Measurements from ENCODE around the gene NRN1. TPM values are rescaled to one million over a fixed set of nuclear protein-coding genes. Genes with fewer than 3 reads are reported as not detected.

NRN1 gene
- total and polyA plus RNA-seq, 10 of the 15 experiments (the other 5 are each of a cell fraction or from before 2014, with no cell fraction given), result 0.13 to 22.6 (median 0.23) TPM; not detected in 1

DNA sequence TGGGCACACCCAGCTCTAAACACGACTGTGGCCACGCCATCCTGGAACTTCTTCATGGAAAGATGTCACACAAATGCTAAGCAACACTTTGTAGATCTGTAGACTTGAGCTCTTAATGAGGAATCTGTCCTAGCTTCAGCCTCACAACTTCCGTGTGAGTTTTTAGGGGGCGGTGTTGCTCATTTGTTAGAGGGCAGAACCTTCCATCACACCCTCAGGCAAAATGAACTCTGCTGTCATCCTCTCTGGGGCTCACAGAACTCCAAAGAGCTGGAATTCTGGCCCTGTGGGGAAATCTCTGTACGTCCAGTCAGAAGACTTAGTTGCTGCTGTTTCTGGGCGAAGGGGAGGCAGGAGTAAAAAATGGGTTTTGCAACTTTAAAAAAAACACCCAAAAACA, 49.8 kb downstream of the NRN1 start:
- H4K20me1 ChIP-seq (ENCODE audit: control insufficient read depth, insufficient read depth), result no peaks in the 10 kb centered on the region
- no peak overlapping the region for H3K4me3 ChIP-seq
- WGBS (ENCODE audit: insufficient coverage, insufficient replicate concordance, low lambda C conversion rate, missing lambda C conversion rate), result 37% methylated on average over 6 of the region's 6 CpGs
- H3K4me1 ChIP-seq (ENCODE audit: control insufficient read depth, insufficient read depth, low read length), result no peaks in the 10 kb centered on the region
- ChIA-PET CTCF (interaction anchor here (0.6 to 1.0 kb wide), 3 partner anchors 589 to 1507 kb away, joined by 3 read pairs; no protein-coding TSS in a partner anchor), SMC1A (ENCODE audit: uncharacterized antibody, unreplicated experiment) (no interaction called here), POLR2A (no interaction called here), RAD21 (ENCODE audit: unreplicated experiment) (no interaction called here)
- no peaks in the 10 kb centered on the region for H3K79me2 ChIP-seq (ENCODE audit: control insufficient read depth, insufficient read depth, low read length)
- no peak overlapping the region for H3K9ac ChIP-seq (ENCODE audit: control insufficient read depth, insufficient read depth, low read length)
- H3K36me3 ChIP-seq (ENCODE audit: control insufficient read depth in 2 of 2, insufficient read depth in 2 of 2, low read length in 1 of 2), result no peaks in the 10 kb centered on the region
- no peak overlapping the region for H3K4me2 ChIP-seq (ENCODE audit: control insufficient read depth, insufficient read depth)
- DNase-seq (ENCODE audit: low read depth, low spot score) (no peak), FAIRE-seq (no peak), ATAC-seq (no peak)
- BruUV-seq (replicated peaks), result no TSS peak
- in situ Hi-C loops (cut with MboI) (no loop called here), intact Hi-C loops (cut with micrococcal nuclease; ENCODE audit: unreplicated experiment) (no loop called here)
- TF ChIP-seq TCF12 (IDR thresholded peaks at IDR 0.05; ENCODE audit: low read depth, low read length) (no peak), CREM (IDR thresholded peaks at IDR 0.05; ENCODE audit: low read depth) (no peak)
- TF ChIP-seq, protein P1, sequence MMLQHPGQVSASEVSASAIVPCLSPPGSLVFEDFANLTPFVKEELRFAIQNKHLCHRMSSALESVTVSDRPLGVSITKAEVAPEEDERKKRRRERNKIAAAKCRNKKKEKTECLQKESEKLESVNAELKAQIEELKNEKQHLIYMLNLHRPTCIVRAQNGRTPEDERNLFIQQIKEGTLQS (IDR thresholded peaks at IDR 0.05; ENCODE audit: borderline replicate concordance, extremely low read depth, low read depth, low read length), result no peak
- TF ChIP-seq, protein P2, sequence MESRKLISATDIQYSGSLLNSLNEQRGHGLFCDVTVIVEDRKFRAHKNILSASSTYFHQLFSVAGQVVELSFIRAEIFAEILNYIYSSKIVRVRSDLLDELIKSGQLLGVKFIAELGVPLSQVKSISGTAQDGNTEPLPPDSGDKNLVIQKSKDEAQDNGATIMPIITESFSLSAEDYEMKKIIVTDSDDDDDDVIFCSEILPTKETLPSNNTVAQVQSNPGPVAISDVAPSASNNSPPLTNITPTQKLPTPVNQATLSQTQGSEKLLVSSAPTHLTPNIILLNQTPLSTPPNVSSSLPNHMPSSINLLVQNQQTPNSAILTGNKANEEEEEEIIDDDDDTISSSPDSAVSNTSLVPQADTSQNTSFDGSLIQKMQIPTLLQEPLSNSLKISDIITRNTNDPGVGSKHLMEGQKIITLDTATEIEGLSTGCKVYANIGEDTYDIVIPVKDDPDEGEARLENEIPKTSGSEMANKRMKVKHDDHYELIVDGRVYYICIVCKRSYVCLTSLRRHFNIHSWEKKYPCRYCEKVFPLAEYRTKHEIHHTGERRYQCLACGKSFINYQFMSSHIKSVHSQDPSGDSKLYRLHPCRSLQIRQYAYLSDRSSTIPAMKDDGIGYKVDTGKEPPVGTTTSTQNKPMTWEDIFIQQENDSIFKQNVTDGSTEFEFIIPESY (IDR thresholded peaks at IDR 0.05), result no peak
- no peak overlapping the region for H2AFZ ChIP-seq (ENCODE audit: control insufficient read depth, low read depth, low read length)
- H3K9me3 ChIP-seq (replicated peaks; ENCODE audit: control insufficient read depth, insufficient read depth, low read length), result no peaks in the 10 kb centered on the region
- H3K27me3 ChIP-seq (replicated peaks in 1 of 2; ENCODE audit: control insufficient read depth in 2 of 2, insufficient read depth in 2 of 2, low read length in 1 of 2), result peaks cover 0 to 3% of the 10 kb centered on the region in 2 experiments; a peak in 3 of 4 replicates
- no peak overlapping the region for H3K27ac ChIP-seq (ENCODE audit: control insufficient read depth, insufficient read depth)

DNA sequence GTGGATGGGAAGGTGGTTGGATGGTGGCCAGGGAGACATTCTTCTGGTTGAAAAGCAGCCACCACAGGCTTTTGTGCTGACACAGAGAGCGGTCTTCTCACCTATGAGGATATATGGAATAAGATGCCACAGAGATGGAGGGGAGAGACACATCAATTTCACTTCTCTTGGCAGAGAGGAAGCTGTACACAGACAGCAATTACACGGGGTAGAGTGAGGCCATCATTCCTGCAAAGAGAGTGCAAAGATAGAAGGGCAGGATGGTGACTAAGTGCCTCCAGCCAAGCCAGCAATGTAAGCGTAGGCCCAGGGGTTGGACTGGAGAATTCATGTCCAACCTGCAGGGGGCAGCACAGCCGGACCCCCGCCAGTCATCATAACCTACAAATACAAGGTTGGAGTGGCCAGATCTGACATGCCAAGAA, 56.4 kb downstream of the NRN1 start:
- Histone ChIP-seq H3K27me3 (replicated peaks in 1 of 2; ENCODE audit: control insufficient read depth in 2 of 2, insufficient read depth in 2 of 2, low read length in 1 of 2) (no peaks in the 10 kb centered on the region; a peak in 2 of 4 replicates), H2AFZ (ENCODE audit: control insufficient read depth, low read depth, low read length) (no peak overlapping the region), H3K9me3 (replicated peaks; ENCODE audit: control insufficient read depth, insufficient read depth, low read length) (no peaks in the 10 kb centered on the region), H3K9ac (ENCODE audit: control insufficient read depth, insufficient read depth, low read length) (no peak overlapping the region), H3K79me2 (ENCODE audit: control insufficient read depth, insufficient read depth, low read length) (no peaks in the 10 kb centered on the region), H3K27ac (ENCODE audit: control insufficient read depth, insufficient read depth) (no peak overlapping the region), H3K4me1 (ENCODE audit: control insufficient read depth, insufficient read depth, low read length) (no peaks in the 10 kb centered on the region), H3K36me3 (ENCODE audit: control insufficient read depth in 2 of 2, insufficient read depth in 2 of 2, low read length in 1 of 2) (no peaks in the 10 kb centered on the region), H3K4me2 (ENCODE audit: control insufficient read depth, insufficient read depth) (no peak overlapping the region), H3K4me3 (no peak overlapping the region), H4K20me1 (ENCODE audit: control insufficient read depth, insufficient read depth) (no peaks in the 10 kb centered on the region)
- ChIA-PET RAD21 (ENCODE audit: unreplicated experiment) (no interaction called here), SMC1A (ENCODE audit: uncharacterized antibody, unreplicated experiment) (interaction anchor here (0.9 to 1.3 kb wide), 2 partner anchors 108 to 596 kb away, joined by 3 read pairs; no protein-coding TSS in a partner anchor), POLR2A (no interaction called here), CTCF (interaction anchor here (1.4 kb wide), 1 partner anchor 58 kb away, joined by 4 read pairs; no protein-coding TSS in a partner anchor)
- TF ChIP-seq RAD21 (IDR thresholded peaks at IDR 0.05; ENCODE audit: insufficient read depth, low read depth, low read length), result peak; percentile 23; the same call in 1 of the 2 replicates
- TF ChIP-seq, protein P3, sequence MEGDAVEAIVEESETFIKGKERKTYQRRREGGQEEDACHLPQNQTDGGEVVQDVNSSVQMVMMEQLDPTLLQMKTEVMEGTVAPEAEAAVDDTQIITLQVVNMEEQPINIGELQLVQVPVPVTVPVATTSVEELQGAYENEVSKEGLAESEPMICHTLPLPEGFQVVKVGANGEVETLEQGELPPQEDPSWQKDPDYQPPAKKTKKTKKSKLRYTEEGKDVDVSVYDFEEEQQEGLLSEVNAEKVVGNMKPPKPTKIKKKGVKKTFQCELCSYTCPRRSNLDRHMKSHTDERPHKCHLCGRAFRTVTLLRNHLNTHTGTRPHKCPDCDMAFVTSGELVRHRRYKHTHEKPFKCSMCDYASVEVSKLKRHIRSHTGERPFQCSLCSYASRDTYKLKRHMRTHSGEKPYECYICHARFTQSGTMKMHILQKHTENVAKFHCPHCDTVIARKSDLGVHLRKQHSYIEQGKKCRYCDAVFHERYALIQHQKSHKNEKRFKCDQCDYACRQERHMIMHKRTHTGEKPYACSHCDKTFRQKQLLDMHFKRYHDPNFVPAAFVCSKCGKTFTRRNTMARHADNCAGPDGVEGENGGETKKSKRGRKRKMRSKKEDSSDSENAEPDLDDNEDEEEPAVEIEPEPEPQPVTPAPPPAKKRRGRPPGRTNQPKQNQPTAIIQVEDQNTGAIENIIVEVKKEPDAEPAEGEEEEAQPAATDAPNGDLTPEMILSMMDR (IDR thresholded peaks at IDR 0.05 in 2 of 3, conservative IDR thresholded peaks at IDR 0.05 in 1 of 3; ENCODE audit: control insufficient read depth in 2 of 3, extremely low read depth in 1 of 3, insufficient read depth in 1 of 3, low read depth in 3 of 3, low read length in 3 of 3), result peak; percentile 55 to 66 (median 63)
- peak; percentile 36; the same call in 1 of the 2 replicates for TF ChIP-seq SMC3 (IDR thresholded peaks at IDR 0.05; ENCODE audit: borderline replicate concordance, low read length)
- TF ChIP-seq JUNB (IDR thresholded peaks at IDR 0.05), result no peak
- no peak for TF ChIP-seq SREBF2 (IDR thresholded peaks at IDR 0.05; ENCODE audit: low read length)
- in situ Hi-C loops (cut with MboI), result no loop called here
- WGBS (ENCODE audit: insufficient coverage, insufficient replicate concordance, low lambda C conversion rate, missing lambda C conversion rate), result 27% methylated on average over 5 of the region's 5 CpGs
- intact Hi-C loops (cut with micrococcal nuclease; ENCODE audit: unreplicated experiment), result loop anchor here (2.0 kb wide), 1 partner anchor 596 kb away; no protein-coding TSS in a partner anchor
- BruUV-seq (replicated peaks), result no TSS peak
- FAIRE-seq (no peak), DNase-seq (ENCODE audit: low read depth, low spot score) (no peak), ATAC-seq (peak; percentile 84)
